GM23338 (cell line): Measurements from ENCODE around the gene EEF1G. TPM values are rescaled to one million over a fixed set of nuclear protein-coding genes. Genes with fewer than 3 reads are reported as not detected.
"Not testable (repeated sequence)": the region's sequence is repeated elsewhere in the genome, so short reads cannot be mapped to it uniquely, and the experiment has no call there.

ENCODE experiments used
- ATAC-seq: fragments of 200-7000 bp; cut with Tn5 transposase; 3 replicates; pipeline ENCODE4 v1.9.1; 2020
- DNase-seq: peaks from one replicate; pipeline ENCODE4 v3.0.0-alpha.2; 2015; ENCODE audit warnings: low spot score
- H2AFZ ChIP-seq: fragments of 200-600 bp; sonication (generic); 2 replicates; pipeline ENCODE4 v1.8.0; 2016; ENCODE audit warnings: antibody characterized with exemption, mild to moderate bottlenecking, moderate library complexity
- H3F3A ChIP-seq: fragments of 200-600 bp; sonication (generic); replicated peaks from 2 replicates; pipeline ENCODE4 v1.8.0; 2017; ENCODE audit warnings: antibody characterized with exemption, mixed run types, low read depth
- H3K27ac ChIP-seq: fragments of 200-600 bp; sonication (generic); 2 replicates; pipeline ENCODE4 v1.6.1; 2016; ENCODE audit warnings: low read depth
- H3K27me3 ChIP-seq: fragments of 200-600 bp; sonication (generic); 2 replicates; pipeline ENCODE4 v1.8.0; 2016; ENCODE audit warnings: mild to moderate bottlenecking, mixed run types, moderate library complexity; ENCODE audit not compliant: insufficient read depth
- H3K36me3 ChIP-seq: fragments of 200-600 bp; sonication (generic); 2 replicates; pipeline ENCODE4 v1.8.0; 2016; ENCODE audit warnings: mild to moderate bottlenecking; ENCODE audit not compliant: insufficient read depth
- H3K4me1 ChIP-seq: fragments of 200-600 bp; sonication (generic); 2 replicates; pipeline ENCODE4 v1.8.0; 2016; ENCODE audit warnings: mild to moderate bottlenecking, moderate library complexity; ENCODE audit not compliant: insufficient read depth
- H3K4me2 ChIP-seq: fragments of 200-600 bp; sonication (generic); 2 replicates; pipeline ENCODE4 v1.7.1; 2017; ENCODE audit warnings: mixed run types
- H3K4me3 ChIP-seq: fragments of 200-600 bp; sonication (generic); 2 replicates; pipeline ENCODE4 v1.6.1; 2016; ENCODE audit warnings: mixed run types
- H3K79me2 ChIP-seq: fragments of 200-600 bp; sonication (generic); replicated peaks from 2 replicates; pipeline ENCODE4 v1.8.0; 2017; ENCODE audit warnings: mild to moderate bottlenecking; ENCODE audit not compliant: insufficient read depth
- H3K9me2 ChIP-seq: fragments of 200-600 bp; sonication (generic); 2 replicates; pipeline ENCODE4 v1.8.0; 2017; ENCODE audit not compliant: insufficient read depth
- H4K20me1 ChIP-seq: fragments of 200-600 bp; sonication (generic); replicated peaks from 2 replicates; pipeline ENCODE4 v1.8.0; 2017; ENCODE audit warnings: mild to moderate bottlenecking; ENCODE audit not compliant: insufficient read depth
- H3K27ac Mint-ChIP-seq: 2 replicates; pipeline ENCODE4 v1.8.0; 2020; ENCODE audit warnings: inconsistent platforms, mild to moderate bottlenecking, moderate library complexity, mixed read lengths
- H3K27me3 Mint-ChIP-seq: 3 replicates; pipeline ENCODE4 v1.8.0; 2022; ENCODE audit warnings: low read depth, mild to moderate bottlenecking, moderate library complexity, mixed read lengths, inconsistent platforms; ENCODE audit not compliant: insufficient read depth, poor library complexity
- H3K36me3 Mint-ChIP-seq: 3 replicates; pipeline ENCODE4 v1.8.0; 2021; ENCODE audit warnings: low read depth, mild to moderate bottlenecking, inconsistent platforms, moderate library complexity, mixed read lengths
- H3K4me1 Mint-ChIP-seq: 3 replicates; pipeline ENCODE4 v1.8.0; 2020; ENCODE audit warnings: mild to moderate bottlenecking, inconsistent platforms, mixed read lengths
- H3K4me3 Mint-ChIP-seq: 3 replicates; pipeline ENCODE4 v1.8.0; 2021; ENCODE audit warnings: moderate library complexity, mild to moderate bottlenecking, inconsistent platforms, mixed read lengths
- H3K9me3 Mint-ChIP-seq: 3 replicates; pipeline ENCODE4 v1.8.0; 2020; ENCODE audit warnings: moderate library complexity, mild to moderate bottlenecking, inconsistent platforms, mixed read lengths
- CREB1 ChIP-seq: fragments of 250-450 bp; sonication (Bioruptor Pico); IDR thresholded peaks from 2 replicates; pipeline ENCODE4 v1.5.0; 2020; ENCODE audit warnings: low read depth, mild to moderate bottlenecking, moderate library complexity
- CTCF ChIP-seq, 2 experiments: fragments of 200-600 bp in 1 of 2; sonication (generic) in 1 of 2; conservative IDR thresholded peaks; 2 replicates each; pipeline versions ENCODE4 v1.5.1 to v1.6.1; 2016 to 2017; ENCODE audit warnings: antibody characterized with exemption in 2 of 2, low read depth in 2 of 2, mild to moderate bottlenecking in 2 of 2, moderate library complexity in 1 of 2
- EZH2 ChIP-seq: fragments of 200-600 bp; sonication (generic); IDR thresholded peaks from one replicate; pipeline ENCODE4 v1.8.0; 2017; ENCODE audit warnings: antibody characterized with exemption, mild to moderate bottlenecking, low read depth; ENCODE audit not compliant: unreplicated experiment
- EZH2phosphoT487 ChIP-seq: fragments of 200-600 bp; sonication (generic); IDR thresholded peaks from one replicate; pipeline ENCODE4 v1.8.1; 2018; ENCODE audit warnings: antibody characterized with exemption; ENCODE audit not compliant: unreplicated experiment
- JUNB ChIP-seq: IDR thresholded peaks from one replicate; pipeline ENCODE4 v1.6.1; 2016; ENCODE audit warnings: antibody characterized with exemption; ENCODE audit not compliant: unreplicated experiment
- NANOG ChIP-seq: IDR thresholded peaks from 2 replicates; pipeline ENCODE4 v1.6.1; 2016; ENCODE audit warnings: antibody characterized with exemption, borderline replicate concordance
- POLR2AphosphoS5 ChIP-seq: IDR thresholded peaks from 2 replicates; pipeline ENCODE4 v1.6.1; 2016; ENCODE audit warnings: antibody characterized with exemption, low read depth
- REST ChIP-seq: IDR thresholded peaks from one replicate; pipeline ENCODE4 v1.6.1; 2018; ENCODE audit warnings: antibody characterized with exemption; ENCODE audit not compliant: unreplicated experiment
- STAT1 ChIP-seq: IDR thresholded peaks from one replicate; pipeline ENCODE4 v1.6.1; 2016; ENCODE audit warnings: antibody characterized with exemption; ENCODE audit not compliant: unreplicated experiment
- ZNF114 ChIP-seq: fragments of 250-450 bp; sonication (Bioruptor Pico); IDR thresholded peaks from 2 replicates; pipeline ENCODE4 v1.5.0; 2020; ENCODE audit warnings: mild to moderate bottlenecking, moderate library complexity
- ZNF331 ChIP-seq: fragments of 250-450 bp; sonication (Bioruptor Pico); IDR thresholded peaks from 2 replicates; pipeline ENCODE4 v1.5.0; 2020; ENCODE audit warnings: low read depth, mild to moderate bottlenecking, moderate library complexity
- polyA plus RNA-seq: library from polyadenylated mRNA; unstranded; fragments of >200 nt; fragmentation: Nextera tagmentation; extraction: Ambion mirVana; gene quantifications from 2 replicates; pipeline ENCODE4 v1.2.1, GENCODE V29; 2016
- total RNA-seq: library from RNA; depleted of rRNA; stranded (reverse); fragments of >200 nt; shearing (Covaris generic); gene quantifications from 2 replicates; pipeline ENCODE4 v1.2.3, GENCODE V29; 2014

EEF1G gene
- total and polyA plus RNA-seq, 2 experiments from 2014 or later: 696 to 1,316 TPM

DNA sequence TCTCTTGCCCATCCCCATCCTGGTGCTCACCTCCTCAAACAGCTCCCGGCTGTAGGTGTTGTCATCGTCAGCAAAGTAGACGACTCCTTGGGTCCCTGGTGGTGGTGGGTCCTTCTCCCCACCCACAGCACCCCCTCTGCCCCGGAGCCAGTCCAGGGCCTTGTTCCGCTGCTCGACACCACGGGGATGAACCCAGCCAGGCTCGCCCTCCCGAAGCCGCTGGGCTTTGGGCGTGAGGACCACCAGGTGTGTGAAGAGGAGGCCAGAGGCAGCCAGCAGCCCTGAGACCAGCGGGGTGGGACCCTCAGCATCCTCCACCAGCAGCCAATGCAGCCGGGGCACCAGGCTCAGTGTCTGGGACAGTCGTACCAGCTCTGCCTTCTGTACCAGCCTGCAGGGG is 43.3 kb upstream of the EEF1G start:
- not testable (repeated sequence) for H3K27me3 Mint-ChIP-seq

DNA sequence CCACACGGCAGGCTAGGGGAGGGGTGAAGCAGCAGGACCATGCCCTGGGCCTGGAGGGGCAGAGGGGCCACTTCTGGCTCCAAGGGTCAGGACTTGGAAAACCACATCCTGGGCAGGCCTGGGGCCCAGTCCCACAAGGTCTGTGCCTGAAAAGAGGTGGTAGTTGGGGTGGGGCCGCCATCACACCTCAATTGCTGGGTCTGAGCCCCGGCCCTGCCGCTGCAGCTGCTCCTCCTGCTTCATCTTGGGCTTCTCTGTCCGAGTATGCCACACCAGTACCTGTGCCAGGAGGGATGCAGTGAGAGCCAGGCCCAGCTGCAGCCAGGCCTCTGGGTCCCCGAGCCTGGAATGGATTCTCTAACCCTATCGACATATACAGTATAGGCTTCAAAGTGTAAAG is 41.8 kb upstream of the EEF1G start:
- H3K36me3 ChIP-seq: no peaks in the 10 kb centered on the region
- no peaks in the 10 kb centered on the region for H4K20me1 ChIP-seq
- no peaks in the 10 kb centered on the region for H3K9me2 ChIP-seq
- H3K27me3 Mint-ChIP-seq: peaks cover 17% of the 10 kb centered on the region
- 0 out of 2 replicates have a peak, but pooled peaks cover 4% of the 10 kb centered on the region for H3K79me2 ChIP-seq
- no peak overlapping the region for H3K4me2 ChIP-seq
- H2AFZ ChIP-seq: no peak overlapping the region
- no peak overlapping the region for H3K4me3 ChIP-seq
- peaks cover 30% of the 10 kb centered on the region for H3K4me1 Mint-ChIP-seq
- DNase-seq (no peak), ATAC-seq (no peak)
- H3K27ac Mint-ChIP-seq: no peak overlapping the region
- peaks cover 4% of the 10 kb centered on the region; the same call in 2 of the 3 replicates for H3K9me3 Mint-ChIP-seq
- peaks cover 11% of the 10 kb centered on the region; the same call in 1 of the 2 replicates for H3K27me3 ChIP-seq
- peaks cover 14% of the 10 kb centered on the region for H3K36me3 Mint-ChIP-seq
- no peak overlapping the region for H3K27ac ChIP-seq
- H3K4me1 ChIP-seq: peaks cover 12% of the 10 kb centered on the region; the same call in 1 of the 2 replicates
- peaks cover 20% of the 10 kb centered on the region; the same call in 1 of the 2 replicates for H3F3A ChIP-seq
- no peak overlapping the region for H3K4me3 Mint-ChIP-seq
- TF ChIP-seq STAT1 (no peak), NANOG (no peak), EZH2 (no peak), CTCF (conservative IDR thresholded peaks at IDR 0.05; ENCODE audit: low read depth in 2 of 2) (no peak), CREB1 (CRISPR knock-in tag) (no peak), REST (no peak), EZH2phosphoT487 (no peak), JUNB (no peak), ZNF331 (CRISPR knock-in tag) (no peak), POLR2AphosphoS5 (no peak), ZNF114 (CRISPR knock-in tag) (no peak)

More for the DNA sequence above, 43.3 kb upstream of the EEF1G start:
- Histone ChIP-seq H3K4me1 (peaks cover 12% of the 10 kb centered on the region), H3F3A (peaks cover 21% of the 10 kb centered on the region)
- H3K4me3 Mint-ChIP-seq, H3K36me3 ChIP-seq, H3K9me2 ChIP-seq, H3K27ac Mint-ChIP-seq, H4K20me1 ChIP-seq, H3K79me2 ChIP-seq, H2AFZ ChIP-seq, H3K9me3 Mint-ChIP-seq, H3K4me3 ChIP-seq, ATAC-seq, DNase-seq, H3K4me2 ChIP-seq, H3K27me3 ChIP-seq, H3K27ac ChIP-seq: not testable (repeated sequence)
- Mint-ChIP-seq H3K36me3 (peaks cover 14% of the 10 kb centered on the region), H3K4me1 (peaks cover 26% of the 10 kb centered on the region)
